GM18508 (cell line): ENCODE data around the gene ACSL5.
"Not testable (repeated sequence)": the region's sequence is repeated elsewhere in the genome, so short reads cannot be mapped to it uniquely, and the experiment has no call there.

Source experiments
- ATAC-seq: cut with Tn5 transposase; IDR thresholded peaks from one replicate; pipeline ENCODE4 v1.9.1; 2021; ENCODE audit warnings: moderate number of reproducible peaks; ENCODE audit not compliant: insufficient read depth, unreplicated experiment

ACSL5 gene

GRCh38 chr10:112348759-112349158 is 25.2 kb upstream of the ACSL5 start:
- no peak for ATAC-seq

GRCh38 chr10:112349521-112350085 is 24.3 kb upstream of the ACSL5 start:
- ATAC-seq: no peak

- no peak for ATAC-seq
These were observed 22.8 kb upstream of the ACSL5 start for GRCh38 chr10:112351146-112351545.

- no peak for ATAC-seq
These were observed 21.9 kb upstream of the ACSL5 start for GRCh38 chr10:112352044-112352443.

GRCh38 chr10:112353046-112353445 is 20.9 kb upstream of the ACSL5 start:
- no peak for ATAC-seq

GRCh38 chr10:112356686-112357085 is 17.2 kb upstream of the ACSL5 start:
- no peak for ATAC-seq

- ATAC-seq: no peak
These were observed 14.2 kb upstream of the ACSL5 start for GRCh38 chr10:112359606-112360307.

- no peak for ATAC-seq
These were observed 13.3 kb upstream of the ACSL5 start for GRCh38 chr10:112360308-112361270.

- ATAC-seq: no peak
These were observed 11.8 kb upstream of the ACSL5 start for GRCh38 chr10:112361951-112362751.

- no peak for ATAC-seq
These were observed 11.1 kb upstream of the ACSL5 start for GRCh38 chr10:112362833-112363232.

GRCh38 chr10:112363696-112364688 is 9.9 kb upstream of the ACSL5 start:
- no peak for ATAC-seq

GRCh38 chr10:112365014-112365432 is 8.9 kb upstream of the ACSL5 start:
- ATAC-seq: no peak

- no peak for ATAC-seq
These were observed 8.5 kb upstream of the ACSL5 start for GRCh38 chr10:112365451-112365850.

- ATAC-seq: no peak
These were observed 6.9 kb upstream of the ACSL5 start for GRCh38 chr10:112366992-112367391.

- no peak for ATAC-seq
These were observed 6.4 kb upstream of the ACSL5 start for GRCh38 chr10:112367516-112367915.

- peak; percentile 90 for ATAC-seq
These were observed 4.2 kb upstream of the ACSL5 start for GRCh38 chr10:112369495-112370423.

- ATAC-seq: no peak
These were observed 3.5 kb upstream of the ACSL5 start for GRCh38 chr10:112370424-112370819.

GRCh38 chr10:112371326-112371725 is 2.6 kb upstream of the ACSL5 start:
- ATAC-seq: not testable (repeated sequence)
